AG04450 (cell line): ENCODE data around the gene TALDO1. TPM values are rescaled to one million over a fixed set of nuclear protein-coding genes. Genes with fewer than 3 reads are reported as not detected.
A peak's percentile ranks its signal among the peaks of the same experiment; 100 is the strongest.

ENCODE experiments used
- CTCF ChIA-PET: fragments of 300-600, 350-600 bp; formaldehyde crosslinking; extraction: SDS; loops from one replicate; lab custom pipeline; 2022; ENCODE audit warnings: antibody characterized with exemption, inconsistent platforms; lab: Charles Lee
- POLR2A ChIA-PET: fragments of 350-600 bp; formaldehyde crosslinking; extraction: SDS; loops from one replicate; lab custom pipeline; 2021; ENCODE audit warnings: antibody characterized with exemption, inconsistent platforms; lab: Yijun Ruan, JAX
- DNase-seq: peaks from one replicate; pipeline ENCODE4 v3.0.0-alpha.2; 2011; ENCODE audit warnings: low read depth, low spot score
- H3K27ac ChIP-seq: one replicate; pipeline ENCODE4 v1.5.1; 2012; ENCODE audit warnings: low read depth, low read length, control low read depth
- H3K27me3 ChIP-seq: one replicate; pipeline ENCODE4 v1.6.0; 2012; ENCODE audit warnings: low read length; ENCODE audit not compliant: control insufficient read depth, insufficient read depth
- H3K4me3 ChIP-seq: 2 replicates; pipeline ENCODE4 v1.5.1; 2011; ENCODE audit warnings: mild to moderate bottlenecking, low read depth, low read length, control low read depth
- H3K9me3 ChIP-seq: 2 replicates; pipeline ENCODE4 v1.5.1; 2012; ENCODE audit warnings: low read length; ENCODE audit not compliant: control insufficient read depth, insufficient read depth
- polyA plus RNA-seq: library from polyadenylated mRNA; depleted of rRNA; stranded (reverse); fragments of >200 nt; gene quantifications from 2 replicates; pipeline ENCODE4 v1.2.3, GENCODE V29; 2011
- TF ChIP-seq, protein P1 (sequence below): IDR thresholded peaks from 2 replicates; pipeline ENCODE4 v1.5.1; 2011; ENCODE audit warnings: low read depth, low read length, control low read depth, inconsistent platforms

The TALDO1 gene
- polyA plus RNA-seq, 1 experiment, result 242 TPM

DNA sequence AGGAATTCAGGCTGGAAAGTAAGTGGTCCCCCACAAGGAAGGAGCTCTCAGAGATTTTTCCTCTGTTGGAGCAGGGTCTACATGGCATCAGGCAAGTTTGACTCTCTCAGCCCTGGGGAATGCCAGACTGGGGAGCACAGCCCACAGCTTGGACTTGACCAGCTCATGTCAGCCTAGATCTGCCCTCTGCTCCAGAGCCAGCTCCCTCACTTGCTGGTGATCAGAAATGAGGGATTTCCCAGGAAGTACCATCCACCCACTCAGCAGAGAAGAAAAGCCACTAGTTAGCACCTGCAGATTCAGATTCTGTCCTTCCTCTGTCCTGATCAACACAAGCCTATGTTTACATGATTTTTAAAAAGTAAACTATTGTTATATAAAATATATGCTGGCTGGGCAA is 13.0 kb downstream of the TALDO1 start:
- TF ChIP-seq, protein P1, sequence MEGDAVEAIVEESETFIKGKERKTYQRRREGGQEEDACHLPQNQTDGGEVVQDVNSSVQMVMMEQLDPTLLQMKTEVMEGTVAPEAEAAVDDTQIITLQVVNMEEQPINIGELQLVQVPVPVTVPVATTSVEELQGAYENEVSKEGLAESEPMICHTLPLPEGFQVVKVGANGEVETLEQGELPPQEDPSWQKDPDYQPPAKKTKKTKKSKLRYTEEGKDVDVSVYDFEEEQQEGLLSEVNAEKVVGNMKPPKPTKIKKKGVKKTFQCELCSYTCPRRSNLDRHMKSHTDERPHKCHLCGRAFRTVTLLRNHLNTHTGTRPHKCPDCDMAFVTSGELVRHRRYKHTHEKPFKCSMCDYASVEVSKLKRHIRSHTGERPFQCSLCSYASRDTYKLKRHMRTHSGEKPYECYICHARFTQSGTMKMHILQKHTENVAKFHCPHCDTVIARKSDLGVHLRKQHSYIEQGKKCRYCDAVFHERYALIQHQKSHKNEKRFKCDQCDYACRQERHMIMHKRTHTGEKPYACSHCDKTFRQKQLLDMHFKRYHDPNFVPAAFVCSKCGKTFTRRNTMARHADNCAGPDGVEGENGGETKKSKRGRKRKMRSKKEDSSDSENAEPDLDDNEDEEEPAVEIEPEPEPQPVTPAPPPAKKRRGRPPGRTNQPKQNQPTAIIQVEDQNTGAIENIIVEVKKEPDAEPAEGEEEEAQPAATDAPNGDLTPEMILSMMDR, result no peak
- Histone ChIP-seq H3K4me3 (no peak overlapping the region), H3K9me3 (no peaks in the 10 kb centered on the region; the same call in 1 of the 2 replicates), H3K27ac (no peak overlapping the region), H3K27me3 (no peaks in the 10 kb centered on the region)
- no peak for DNase-seq
- ChIA-PET POLR2A (interaction anchor here (0.8 kb wide), 1 partner anchor 12 kb away, joined by 6 read pairs; the partner anchor contains the start of gene TALDO1), CTCF (interaction anchor here (0.6 kb wide), 1 partner anchor 59 kb away, joined by 6 read pairs; no protein-coding TSS in a partner anchor)

DNA sequence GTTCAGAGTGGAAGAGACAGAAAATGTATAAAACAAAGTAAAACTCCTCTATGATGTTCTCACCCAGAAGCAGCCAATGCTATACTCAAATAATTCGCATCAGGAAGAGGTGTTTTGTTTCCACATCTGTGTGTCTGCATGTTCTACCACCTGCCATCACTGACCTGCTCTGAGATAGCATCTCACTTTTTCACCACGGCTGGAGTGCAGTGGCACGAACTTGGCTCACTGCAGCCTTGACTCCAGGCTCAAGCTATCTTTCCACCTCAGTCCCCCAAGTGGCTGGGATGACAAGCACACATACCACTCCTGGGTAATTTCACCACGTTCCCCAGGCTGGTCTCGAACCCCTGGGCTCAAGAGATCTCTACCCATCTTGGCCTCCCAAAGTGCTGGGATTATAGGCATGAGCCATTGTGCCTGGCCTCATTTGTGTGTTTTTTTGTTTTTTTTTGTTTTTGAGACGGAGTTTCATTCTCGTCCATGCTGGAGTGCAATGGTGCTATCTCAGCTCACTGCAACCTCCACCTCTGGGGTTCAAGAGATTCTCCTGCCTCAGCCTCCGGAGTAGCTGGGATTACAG is 14.4 kb downstream of the TALDO1 start:
- no peak for DNase-seq
- Histone ChIP-seq H3K9me3 (no peaks in the 10 kb centered on the region; the same call in 1 of the 2 replicates), H3K27ac (no peak overlapping the region), H3K27me3 (no peaks in the 10 kb centered on the region), H3K4me3 (no peak overlapping the region)
- ChIA-PET CTCF (no interaction called here), POLR2A (interaction anchor here (0.6 kb wide), 1 partner anchor 17 kb away, joined by 17 read pairs; no protein-coding TSS in a partner anchor)
- TF ChIP-seq, protein P1, result no peak

DNA sequence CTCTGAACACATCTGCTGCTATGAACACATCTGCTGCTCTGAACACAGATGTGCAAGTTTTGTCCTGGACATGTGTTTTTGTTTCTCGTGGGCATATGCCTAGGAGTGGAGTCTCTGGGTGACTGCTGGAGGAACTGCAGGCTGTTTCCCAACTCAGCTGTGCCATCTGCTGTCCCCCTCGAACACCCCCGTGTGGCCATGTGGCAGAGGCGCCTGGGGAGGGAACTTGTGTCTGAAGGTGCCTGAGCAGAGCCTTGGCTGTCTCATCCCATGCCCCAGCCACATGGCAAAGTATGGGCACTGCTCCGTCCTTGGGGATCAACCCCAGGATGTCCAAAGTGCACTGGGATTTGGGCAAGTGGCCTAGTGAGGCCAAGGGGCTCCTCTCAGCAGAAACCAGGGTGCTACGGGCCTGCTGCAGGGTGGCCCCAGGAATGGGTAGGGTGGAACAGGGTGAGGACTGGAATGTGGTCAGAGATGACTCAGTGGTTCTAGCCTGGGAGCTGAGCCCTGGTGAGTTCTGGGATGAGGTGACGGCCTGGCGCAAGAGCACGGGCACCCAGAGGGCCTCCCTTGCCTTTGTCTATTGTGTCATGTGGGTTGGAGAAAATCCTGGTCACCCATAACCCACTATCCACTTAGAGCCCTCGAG is 15.3 kb downstream of the TALDO1 start:
- ChIA-PET CTCF (no interaction called here), POLR2A (interaction anchor here (0.6 kb wide), 1 partner anchor 13 kb away, joined by 4 read pairs; no protein-coding TSS in a partner anchor)
- no peak overlapping the region for H3K4me3 ChIP-seq
- no peaks in the 10 kb centered on the region for H3K27me3 ChIP-seq
- no peaks in the 10 kb centered on the region; the same call in 1 of the 2 replicates for H3K9me3 ChIP-seq
- peak overlapping the region; percentile 70 for H3K27ac ChIP-seq
- DNase-seq, result no peak
- TF ChIP-seq, protein P1, result no peak

DNA sequence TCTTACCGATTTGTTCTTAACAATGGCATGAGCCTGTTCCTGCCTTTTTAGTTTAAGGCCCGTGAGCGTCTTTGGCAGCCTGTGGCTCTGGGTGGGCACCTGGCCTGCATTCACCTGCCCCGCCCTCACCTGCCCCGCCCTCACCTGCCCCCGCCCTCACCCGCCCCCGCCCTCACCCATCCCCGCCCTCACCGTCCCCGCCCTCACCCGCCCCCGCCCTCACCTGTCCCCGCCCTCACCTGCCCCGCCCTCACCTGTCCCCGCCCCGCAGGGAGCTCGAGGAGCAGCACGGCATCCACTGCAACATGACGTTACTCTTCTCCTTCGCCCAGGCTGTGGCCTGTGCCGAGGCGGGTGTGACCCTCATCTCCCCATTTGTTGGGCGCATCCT is 15.8 kb downstream of the TALDO1 start:
- H3K4me3 ChIP-seq, result no peak overlapping the region
- H3K27me3 ChIP-seq, result no peaks in the 10 kb centered on the region
- ChIA-PET POLR2A (interaction anchor here (0.6 to 1.7 kb wide), 2 partner anchors 13 to 21 kb away, joined by 4 to 6 read pairs; no protein-coding TSS in a partner anchor), CTCF (no interaction called here)
- TF ChIP-seq, protein P1, result no peak
- DNase-seq, result no peak
- H3K9me3 ChIP-seq, result no peaks in the 10 kb centered on the region; the same call in 1 of the 2 replicates
- H3K27ac ChIP-seq, result peak overlapping the region; percentile 70
